ENCODE data around the gene CYP3A5.
"Not testable (repeated sequence)": the region's sequence is repeated elsewhere in the genome, so short reads cannot be mapped to it uniquely, and the experiment has no call there.

DNA sequence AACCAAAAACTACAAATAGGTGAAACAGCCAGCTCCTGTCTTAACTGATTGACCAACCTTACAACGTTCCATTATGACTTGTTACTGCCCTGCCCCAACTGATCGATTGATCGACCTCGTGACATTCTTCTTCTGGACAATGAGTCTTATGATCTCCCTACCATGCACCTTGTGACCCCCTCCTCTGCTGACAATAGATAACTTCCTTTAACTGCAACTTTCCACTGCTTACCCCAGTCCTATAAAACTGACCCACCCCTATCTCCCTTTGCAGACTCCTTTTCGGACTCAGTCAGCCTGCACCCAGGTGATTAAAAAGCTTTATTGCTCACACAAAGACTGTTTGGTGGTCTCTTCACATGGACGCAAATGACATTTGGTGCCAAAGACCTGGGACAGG, 43.4 kb upstream of the CYP3A5 start:
- TF ChIP-seq, protein P1, sequence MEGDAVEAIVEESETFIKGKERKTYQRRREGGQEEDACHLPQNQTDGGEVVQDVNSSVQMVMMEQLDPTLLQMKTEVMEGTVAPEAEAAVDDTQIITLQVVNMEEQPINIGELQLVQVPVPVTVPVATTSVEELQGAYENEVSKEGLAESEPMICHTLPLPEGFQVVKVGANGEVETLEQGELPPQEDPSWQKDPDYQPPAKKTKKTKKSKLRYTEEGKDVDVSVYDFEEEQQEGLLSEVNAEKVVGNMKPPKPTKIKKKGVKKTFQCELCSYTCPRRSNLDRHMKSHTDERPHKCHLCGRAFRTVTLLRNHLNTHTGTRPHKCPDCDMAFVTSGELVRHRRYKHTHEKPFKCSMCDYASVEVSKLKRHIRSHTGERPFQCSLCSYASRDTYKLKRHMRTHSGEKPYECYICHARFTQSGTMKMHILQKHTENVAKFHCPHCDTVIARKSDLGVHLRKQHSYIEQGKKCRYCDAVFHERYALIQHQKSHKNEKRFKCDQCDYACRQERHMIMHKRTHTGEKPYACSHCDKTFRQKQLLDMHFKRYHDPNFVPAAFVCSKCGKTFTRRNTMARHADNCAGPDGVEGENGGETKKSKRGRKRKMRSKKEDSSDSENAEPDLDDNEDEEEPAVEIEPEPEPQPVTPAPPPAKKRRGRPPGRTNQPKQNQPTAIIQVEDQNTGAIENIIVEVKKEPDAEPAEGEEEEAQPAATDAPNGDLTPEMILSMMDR (IDR thresholded peaks at IDR 0.05; ENCODE audit: low read depth, low read length), result not testable (repeated sequence)
- TF ChIP-seq, protein P2, sequence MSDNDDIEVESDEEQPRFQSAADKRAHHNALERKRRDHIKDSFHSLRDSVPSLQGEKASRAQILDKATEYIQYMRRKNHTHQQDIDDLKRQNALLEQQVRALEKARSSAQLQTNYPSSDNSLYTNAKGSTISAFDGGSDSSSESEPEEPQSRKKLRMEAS (IDR thresholded peaks at IDR 0.05; ENCODE audit: low read depth, low read length), result not testable (repeated sequence)
- not testable (repeated sequence) for TF ChIP-seq POLR2A (IDR thresholded peaks at IDR 0.05; ENCODE audit: extremely low read depth, insufficient read length); MYC (IDR thresholded peaks at IDR 0.05; ENCODE audit: low read depth, low read length)
